Endothelial cell of umbilical vein (primary cell): ENCODE measurements around the gene LAMTOR5.

Source experiments
- EZH2 ChIP-seq: IDR thresholded peaks from 2 replicates; pipeline ENCODE4 v1.6.1; 2012; ENCODE audit warnings: borderline replicate concordance, low read depth, mild to moderate bottlenecking, moderate library complexity, low read length, inconsistent platforms; ENCODE audit not compliant: severe bottlenecking
- POLR2A ChIP-seq: IDR thresholded peaks from 2 replicates; pipeline ENCODE4 v1.6.1; 2012; ENCODE audit warnings: low read depth, mild to moderate bottlenecking, control low read depth, low read length

GRCh38 chr1:110433803-110434202 lies 26.3 kb upstream of the LAMTOR5 start:
- TF ChIP-seq POLR2A, result no peak
- no peak for TF ChIP-seq EZH2
